NCI-H2227 (cell line): Measurements from ENCODE around the gene RGS1.
A peak's percentile ranks its signal among the peaks of the same experiment; 100 is the strongest.

Experiments
- DNase-seq: peaks from one replicate; lab custom pipeline; 2025; ENCODE audit not compliant: unreplicated experiment; lab: John Stamatoyannopoulos, UW

RGS1 gene

GRCh38 chr1:192610112-192610889 lies 34.7 kb downstream of the RGS1 start:
- peak; percentile 5 for DNase-seq

- DNase-seq, result no peak
Observed at GRCh38 chr1:192615055-192615454, 39.5 kb downstream of the RGS1 start.

- no peak for DNase-seq
Observed at GRCh38 chr1:192620071-192620635, 44.6 kb downstream of the RGS1 start.

- DNase-seq, result no peak
Observed at GRCh38 chr1:192626366-192627179, 51.0 kb downstream of the RGS1 start.

GRCh38 chr1:192627901-192628300 lies 52.3 kb downstream of the RGS1 start:
- DNase-seq, result no peak

GRCh38 chr1:192628396-192629057 lies 53.0 kb downstream of the RGS1 start:
- no peak for DNase-seq

- DNase-seq, result no peak
Observed at GRCh38 chr1:192629612-192630011, 54.0 kb downstream of the RGS1 start.
